ENCODE results near the gene ADRA2B.
A peak's percentile ranks its signal among the peaks of the same experiment; 100 is the strongest.

ADRA2B gene

DNA sequence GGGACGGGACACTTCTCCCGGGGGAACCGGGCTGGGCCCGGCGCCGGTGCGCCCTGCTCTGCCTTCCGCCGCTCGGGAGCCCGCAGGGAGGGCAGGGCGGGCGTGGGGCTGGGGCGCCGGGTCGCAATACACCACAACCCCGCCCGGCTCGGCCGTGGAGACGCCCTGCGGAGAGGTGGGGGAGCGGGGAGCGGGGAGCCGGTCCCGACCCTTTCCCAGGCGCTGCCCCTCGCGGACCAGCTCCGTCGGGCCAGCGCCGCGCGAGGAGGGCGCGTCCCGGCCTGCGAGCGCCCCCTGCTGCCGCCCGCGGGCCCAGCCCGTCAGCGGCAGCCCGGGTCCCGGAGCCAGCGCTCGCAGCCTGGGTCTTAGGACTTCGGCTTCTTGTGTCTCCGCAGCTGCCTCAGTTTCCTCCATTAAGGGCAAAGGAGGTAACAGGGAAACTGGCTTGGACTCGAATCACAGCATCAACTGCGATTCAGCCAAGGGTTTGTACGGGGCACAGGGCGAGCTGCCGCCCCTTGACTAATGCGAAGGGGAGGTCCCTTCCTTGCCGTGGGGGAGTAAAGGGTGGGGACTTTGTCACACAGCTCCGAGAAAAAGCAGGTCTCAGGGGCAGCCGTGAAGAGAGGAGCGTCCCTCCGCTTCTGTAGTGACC lies 635 bp upstream of the ADRA2B start:
- peak; percentile 45 to 70 for DNase-seq

DNA sequence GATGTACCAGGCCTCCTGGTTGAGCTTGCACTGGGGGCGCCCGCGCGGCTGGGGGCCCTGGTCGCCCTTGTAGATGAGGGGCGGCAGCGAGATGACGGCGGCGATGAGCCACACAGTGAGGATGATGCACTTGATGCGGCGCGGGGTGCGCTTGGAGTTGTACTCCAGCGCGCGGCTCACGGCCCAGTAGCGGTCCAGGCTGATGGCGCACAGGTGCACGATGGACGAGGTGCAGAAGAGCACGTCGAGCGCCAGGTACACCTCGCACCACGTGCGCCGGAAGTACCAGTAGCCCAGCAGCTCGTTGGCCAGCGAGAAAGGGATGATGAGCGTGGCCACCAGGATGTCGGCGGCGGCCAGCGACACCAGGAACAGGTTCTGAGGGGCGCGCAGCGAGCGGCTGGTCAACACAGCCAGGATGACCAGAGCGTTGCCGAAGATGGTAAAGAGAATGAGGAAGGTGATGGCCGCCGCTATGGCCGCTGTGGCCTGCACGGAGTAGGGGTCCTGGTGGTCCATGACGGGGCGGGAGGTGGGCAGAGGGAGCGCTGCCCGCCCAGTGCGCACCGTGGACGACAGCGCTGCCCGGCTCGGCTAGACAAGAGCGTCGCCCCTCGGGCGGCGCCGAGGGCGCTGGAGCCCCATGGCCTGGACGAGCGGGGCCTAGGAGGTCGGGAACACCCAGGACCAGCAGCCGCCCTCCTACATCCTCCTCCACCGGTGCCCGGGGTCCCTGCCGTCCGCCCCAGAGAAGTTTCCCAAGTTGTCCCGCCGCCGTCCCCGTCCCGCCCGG lies 544 bp downstream of the ADRA2B start:
- no peak for DNase-seq

DNA sequence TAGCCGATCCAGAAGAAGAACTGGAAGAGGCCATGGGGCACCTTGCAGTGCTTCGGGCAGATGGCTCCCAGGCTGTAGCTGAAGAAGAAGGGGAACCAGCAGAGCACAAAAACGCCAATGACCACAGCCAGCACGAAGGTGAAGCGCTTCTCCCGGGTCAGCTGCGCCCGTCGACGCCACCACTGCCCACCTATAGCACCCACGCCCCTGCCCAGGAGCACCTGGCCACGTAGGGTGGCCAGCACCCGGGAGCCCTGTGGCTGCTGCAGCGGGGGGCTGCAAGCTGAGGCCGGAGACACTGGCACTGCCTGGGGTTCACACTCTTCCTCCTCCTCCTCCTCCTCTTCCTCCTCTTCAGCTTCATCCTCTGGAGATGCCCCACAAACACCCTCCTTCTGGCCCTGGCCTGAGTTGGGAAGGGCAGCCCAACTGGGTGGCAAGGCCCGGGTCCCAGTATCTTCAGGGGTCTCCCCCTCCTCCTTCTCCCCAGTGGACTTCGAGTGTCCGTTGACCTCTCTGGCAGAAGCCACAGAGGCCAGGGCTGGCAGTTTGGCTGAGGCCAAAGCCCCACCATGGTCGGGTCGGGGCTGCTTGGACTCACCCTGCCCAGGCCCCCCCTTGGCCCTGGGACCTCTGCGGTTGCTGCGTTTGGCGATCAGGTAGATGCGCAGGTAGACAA lies 1.3 kb downstream of the ADRA2B start:
- no peak for DNase-seq

DNA sequence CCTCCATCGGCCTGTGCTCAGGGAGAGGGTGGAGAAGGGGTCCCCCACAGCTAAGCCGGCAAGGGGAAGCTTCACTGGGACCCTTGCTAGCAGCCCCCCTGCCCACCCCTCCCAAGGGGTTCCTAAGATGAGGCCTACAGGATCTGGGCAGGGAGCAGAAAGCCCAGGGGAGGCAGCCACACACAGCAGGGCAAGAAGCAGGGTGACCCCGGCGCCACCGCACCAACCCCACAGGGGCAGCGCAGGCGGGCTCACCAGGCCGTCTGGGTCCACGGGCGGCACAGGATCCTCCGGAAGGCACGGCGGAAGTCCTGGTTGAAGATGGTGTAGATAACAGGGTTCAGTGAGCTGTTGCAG lies 1.8 kb downstream of the ADRA2B start:
- DNase-seq: no peak

DNA sequence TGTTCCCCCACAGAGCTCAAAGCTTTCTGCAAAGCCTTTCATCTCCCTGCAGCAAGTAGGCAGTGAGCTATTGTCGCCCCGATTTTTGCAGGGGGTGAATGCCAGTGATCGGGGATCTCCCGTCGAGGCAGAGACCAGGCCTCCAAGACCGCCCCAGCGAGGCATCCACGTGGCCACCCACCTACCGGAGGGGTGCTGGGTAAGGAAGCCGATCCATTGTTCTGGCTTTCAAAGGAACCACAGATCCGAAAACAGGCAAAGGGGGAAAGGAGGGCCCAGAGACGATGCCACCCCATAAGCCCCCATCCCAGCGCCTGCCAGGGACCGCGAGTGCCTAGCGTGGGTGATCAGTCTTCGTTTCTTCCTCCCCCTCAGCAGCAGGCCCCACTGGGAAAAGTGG lies 2.4 kb downstream of the ADRA2B start:
- DNase-seq: no peak

DNA sequence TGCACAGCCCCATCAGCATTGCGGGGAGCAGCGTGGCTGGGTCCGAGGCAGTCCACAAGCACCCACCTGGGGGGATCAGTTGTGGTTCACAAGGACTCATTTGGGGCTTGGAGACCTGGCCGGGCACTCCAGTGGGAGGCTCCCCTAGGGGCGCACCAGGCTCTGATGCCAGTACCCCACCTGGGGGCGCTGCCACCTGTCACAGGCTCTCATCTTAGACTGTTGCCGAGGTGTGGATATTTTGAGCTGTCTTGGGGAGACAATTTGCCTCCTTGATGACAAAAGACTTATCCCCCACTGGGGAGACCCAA lies 3.0 kb downstream of the ADRA2B start:
- DNase-seq: peak in 1 of 2 donors; percentile 33

DNA sequence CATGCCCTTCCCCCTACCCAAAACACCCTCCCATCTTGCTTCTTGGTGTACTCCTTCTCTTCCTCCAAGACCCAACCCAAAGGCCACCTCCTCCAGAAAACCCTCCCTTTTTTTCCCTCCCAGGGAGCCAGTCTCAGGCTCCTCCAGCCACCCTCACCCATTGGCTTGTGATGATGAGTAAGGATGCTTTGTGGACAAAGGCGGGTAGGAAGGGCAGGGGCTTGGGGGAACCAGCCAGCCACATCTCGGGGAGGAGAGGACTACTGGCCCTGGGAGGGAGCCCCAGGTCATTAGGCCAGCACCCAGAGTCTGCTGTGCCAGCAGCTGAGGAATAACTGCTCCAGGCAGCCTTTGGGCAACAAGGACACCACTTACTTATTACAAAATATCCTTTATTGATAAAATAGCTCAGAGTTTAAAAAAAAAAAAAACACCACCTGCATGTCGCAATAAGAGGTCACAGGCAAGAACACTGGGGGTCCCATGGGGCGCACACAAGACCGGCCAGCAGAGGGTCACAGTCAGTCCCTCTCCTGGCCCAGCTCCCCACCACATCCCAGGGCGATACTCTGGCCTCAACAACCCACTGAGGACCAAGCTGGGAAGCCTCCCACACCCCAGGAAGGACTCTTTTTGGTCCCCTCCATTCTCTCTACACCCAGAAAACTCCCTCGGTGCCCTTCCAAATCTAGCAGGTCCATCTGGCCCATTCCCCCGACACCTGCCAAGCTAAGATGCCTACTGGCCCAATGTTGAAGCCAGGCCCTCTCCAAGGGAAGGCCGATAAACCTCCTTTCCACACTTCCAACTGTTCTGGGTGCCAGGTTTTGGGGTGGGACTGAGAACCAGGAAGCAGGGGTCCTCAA lies 3.6 kb downstream of the ADRA2B start:
- no peak for DNase-seq

DNA sequence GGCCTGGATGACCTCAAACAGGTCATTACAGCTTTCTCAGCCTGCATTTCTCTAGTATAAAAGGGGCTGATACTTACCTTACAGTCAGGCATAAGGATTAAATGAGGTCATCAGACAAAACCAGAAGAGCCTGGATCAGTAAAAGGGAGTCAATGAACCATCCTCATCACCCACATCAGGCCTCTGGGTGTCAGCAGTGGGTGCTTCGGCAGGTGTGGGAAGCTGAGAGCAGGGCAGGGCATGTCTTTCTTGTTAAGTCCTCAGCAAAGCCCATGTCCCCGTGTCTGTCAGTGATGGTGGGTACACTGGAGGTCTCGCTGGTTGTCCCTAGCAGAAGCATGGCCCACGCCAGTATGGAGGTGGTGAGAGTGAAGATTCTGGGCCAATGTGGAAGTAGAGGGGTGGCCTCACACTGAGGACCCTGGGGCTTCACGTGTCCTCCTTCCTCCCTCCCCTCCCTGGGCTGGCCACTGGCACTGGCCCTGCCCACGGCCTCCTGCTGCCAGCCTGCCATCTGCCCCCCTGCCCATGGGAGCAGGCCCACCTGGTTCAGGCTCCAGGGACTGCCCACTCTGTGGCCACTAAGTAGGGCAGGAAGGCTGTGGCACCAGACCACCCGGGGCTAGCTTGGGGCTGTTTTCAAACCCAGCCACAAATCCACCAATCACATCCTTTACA lies 4.4 kb downstream of the ADRA2B start:
- peak in 1 of 2 donors; percentile 32 for DNase-seq

DNA sequence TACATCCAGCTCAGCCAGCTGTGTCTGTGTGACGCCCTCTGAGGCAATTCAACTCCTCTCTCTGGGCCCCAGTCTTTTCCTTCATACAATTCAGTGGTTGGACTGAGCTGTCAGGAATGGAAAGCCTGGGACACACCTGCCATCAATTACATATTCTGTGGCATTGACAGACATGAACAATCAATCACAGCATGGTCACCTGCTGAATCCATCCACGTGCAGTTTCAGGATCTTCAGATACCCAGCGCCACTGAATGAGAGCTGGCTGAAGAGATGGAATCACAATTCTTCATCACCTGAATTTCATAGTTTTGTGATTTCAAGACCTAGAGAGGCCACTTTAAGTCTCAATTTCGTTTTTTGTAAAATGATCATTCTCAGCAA lies 5.1 kb downstream of the ADRA2B start:
- DNase-seq: no peak

DNA sequence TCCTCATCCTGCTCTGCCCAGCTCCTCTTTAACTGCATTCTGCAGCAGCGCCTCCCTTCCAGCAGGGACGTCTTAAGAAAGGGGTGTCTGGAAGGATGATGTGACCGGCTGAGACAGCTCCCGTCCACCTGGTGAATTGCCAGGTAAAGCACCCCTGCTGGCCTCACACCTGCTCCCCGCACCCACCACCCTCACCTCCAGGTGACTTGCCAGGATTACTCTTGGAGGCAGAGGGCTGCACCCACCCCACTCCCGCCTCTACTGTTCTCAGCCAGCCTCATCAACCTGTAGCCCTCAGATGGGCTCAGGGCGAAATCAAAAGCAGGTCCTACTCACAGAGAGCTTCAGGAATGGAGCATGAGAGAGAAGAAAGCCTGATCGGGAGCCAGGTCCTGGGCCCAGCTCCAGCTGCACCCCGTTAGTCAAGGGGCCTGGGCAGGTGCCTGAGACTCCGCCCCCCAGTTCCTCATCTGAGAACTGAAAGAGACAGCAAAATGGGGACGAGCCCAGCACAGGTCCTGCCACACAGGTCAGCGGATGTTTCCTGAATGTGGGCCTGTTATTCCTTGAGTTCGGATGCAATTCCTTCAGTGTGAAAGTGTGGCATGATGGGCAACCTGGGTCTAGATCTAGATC lies 5.6 kb downstream of the ADRA2B start:
- no peak for DNase-seq

DNA sequence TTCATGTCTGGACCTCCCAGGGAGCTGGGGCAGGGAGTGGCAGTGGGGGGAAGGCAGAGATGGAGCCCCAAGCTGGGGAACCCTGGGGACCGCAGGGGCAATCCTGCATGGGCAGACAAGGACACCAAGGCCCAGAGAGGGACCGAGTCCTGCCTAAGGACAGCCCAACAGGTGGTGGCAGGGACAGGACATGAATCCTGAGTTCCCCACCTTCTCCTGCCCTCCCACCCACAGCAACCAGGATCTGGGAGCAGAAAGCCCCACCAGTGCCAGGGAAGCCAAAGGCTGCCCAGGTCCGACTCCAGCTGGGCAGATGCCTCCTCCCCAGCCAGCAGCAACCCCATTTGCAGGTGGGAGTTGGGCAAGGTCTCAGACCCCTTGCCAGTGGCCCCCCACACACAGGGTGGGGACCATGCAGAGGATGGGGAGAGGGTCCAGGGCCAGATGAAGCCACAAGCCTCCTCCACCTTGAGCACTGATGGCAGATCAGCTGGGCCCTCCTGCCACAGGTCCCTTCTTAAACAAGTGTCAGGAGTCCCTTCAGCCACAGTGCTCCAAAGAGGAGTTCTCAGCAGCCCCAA lies 6.3 kb downstream of the ADRA2B start:
- DNase-seq: no peak

DNA sequence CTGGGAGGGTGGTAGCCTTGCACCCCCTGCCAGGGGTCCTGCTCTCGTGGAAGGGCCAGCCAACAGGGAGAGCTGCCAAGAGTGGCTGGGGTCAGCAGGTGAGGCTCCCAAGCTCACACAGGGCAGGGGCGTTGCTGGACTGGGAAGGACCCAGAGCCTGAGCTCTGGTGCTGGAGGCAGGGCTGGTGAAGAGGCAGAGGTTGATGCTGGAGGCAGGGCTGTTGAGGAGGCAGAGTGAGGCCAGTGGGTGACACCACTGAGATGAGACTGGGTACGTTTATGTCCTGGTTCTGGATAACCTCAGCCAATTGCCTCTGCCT lies 7.0 kb downstream of the ADRA2B start:
- DNase-seq: no peak

DNA sequence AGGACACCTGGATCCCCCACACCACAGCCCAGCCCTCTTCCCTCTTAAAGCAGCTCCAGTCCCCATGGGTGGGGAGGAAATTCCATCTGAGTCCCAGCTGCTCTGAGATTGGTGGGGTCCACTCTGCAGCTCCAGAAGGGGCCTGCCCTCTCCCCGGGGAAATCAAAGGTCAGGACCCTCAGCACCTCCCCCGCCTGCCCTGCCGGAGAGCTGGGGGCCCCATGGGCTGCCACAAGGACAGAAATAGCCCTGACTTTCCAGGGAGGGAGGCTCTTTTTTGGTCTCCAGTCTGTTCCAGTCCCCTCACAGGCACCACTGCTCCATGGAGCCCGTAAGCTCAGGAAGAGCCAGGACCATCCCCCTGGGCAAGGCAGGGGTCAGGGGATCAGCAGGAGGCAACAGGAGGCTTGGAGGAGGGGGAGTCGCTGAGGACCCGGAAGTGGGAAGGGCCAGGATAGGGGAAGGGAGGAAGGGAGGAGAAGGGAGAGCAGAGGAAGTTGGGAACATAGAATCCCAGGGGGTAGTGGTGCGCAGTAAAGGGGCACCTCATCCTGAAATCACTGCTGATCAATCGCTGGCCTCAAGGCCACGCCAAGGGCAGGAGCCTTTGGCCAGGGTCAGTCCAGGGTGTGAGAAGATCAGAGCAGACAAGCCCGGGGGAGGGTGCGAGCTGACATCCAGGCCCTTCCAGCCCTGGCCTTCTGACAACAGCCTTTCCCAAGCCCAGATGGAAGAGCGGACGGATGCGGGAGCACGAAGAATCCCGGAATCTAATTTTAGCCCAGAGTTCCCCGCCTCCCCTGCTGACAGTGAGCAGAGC lies 7.6 kb downstream of the ADRA2B start:
- DNase-seq: no peak

DNA sequence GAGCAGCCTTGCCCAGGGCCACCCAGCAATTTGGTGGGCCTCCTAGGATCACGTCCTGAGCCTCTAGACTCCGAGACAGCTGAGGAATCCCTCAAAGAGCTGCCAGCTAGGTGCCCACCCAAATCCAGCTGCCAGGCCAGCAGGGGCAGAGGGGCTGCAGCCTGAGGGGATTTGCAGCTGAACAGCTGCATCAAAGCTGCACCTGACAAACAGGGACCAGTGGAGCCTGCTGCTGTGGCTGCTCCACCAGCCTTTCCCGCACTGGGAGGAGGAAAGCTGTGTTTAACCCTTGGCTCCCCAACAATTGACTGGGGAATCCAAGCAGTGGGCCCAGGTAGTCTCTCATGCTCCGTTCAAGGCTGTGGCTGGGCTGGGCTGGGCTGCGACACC lies 8.2 kb downstream of the ADRA2B start:
- no peak for DNase-seq

DNA sequence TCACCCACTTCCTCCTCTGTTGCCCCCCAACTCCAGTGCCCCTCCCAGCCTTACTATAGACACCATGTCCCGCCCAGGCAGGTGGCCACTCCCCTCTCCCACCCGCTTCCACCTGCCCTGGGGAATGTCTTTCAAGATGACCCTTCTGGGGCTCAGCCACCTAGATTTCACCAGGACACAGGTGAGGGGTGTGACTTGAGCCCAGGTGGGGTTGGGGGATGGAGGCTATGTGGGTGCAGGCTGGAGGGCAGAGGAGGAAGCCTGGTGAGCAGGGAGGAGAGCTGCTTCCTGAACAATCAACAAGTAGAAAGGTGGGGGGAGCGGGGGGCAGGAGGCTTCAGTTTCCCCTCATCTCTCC lies 8.7 kb downstream of the ADRA2B start:
- no peak for DNase-seq

DNA sequence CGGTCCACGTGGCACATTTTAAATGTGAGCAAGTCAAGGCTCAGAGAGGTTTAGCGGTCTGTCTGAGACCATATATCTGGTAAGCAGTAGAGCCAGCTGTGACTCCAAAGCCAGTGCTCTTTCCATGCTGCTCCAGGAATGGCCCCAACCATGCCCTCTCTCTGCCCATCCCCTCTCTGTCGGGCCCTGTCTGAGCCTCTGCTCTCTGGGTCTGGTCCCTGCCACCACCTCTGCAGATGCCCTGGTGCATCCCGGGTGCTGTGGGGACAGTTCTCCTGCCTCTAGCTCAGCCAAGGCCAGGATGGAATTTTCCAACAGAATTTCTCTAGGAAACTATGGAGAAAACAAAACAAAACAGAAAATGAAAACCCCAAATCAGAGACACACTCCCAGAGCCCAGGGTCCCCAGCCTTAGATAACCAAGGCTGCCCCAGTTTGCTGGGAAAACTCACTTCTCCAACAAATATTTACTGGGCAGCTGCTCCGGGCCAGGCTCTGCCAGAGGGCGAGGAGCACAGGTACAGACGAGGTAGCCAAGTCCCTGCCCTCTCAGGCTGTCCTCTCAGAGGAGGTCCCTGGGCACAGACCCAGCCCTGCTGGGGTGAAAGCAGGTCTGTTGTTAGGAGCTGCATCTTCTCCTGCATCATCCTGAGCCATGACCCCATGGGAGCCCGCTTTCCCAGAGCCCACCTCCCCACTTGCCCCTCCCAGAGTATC lies 9.2 kb downstream of the ADRA2B start:
- no peak for DNase-seq

DNA sequence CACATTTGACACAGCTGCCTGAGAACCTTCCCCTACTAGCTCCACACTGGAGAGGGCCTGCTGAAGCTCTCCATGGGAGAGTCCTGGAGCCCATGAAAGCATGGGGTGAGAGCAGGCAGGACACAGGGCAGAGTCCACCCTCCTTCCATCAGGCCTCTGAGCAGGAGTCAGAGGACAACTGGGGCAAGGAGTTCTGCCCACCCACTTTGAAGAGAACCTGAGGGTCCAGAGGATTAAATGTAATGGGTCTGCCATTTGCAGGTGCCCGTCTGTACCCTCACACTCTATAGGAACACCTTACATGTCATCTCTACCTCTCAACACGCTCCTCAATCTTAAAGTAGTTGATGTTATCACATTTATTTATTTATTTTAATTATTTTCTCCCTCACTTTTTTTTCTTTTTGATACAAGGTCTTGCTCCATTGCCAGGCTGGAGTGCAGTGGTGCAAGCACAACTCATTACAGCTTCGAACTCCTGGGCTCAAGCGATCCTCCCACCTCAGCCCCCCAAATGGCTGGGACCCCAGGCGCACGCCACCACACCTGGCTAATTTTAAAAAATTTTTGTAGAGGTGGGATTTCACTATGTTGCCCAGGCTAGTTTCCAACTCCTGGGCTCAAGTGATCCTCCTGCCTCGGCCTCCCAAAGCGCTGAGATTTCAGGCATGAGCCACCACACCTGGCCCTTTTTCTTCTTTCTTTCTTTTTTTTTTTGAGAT lies 10.2 kb downstream of the ADRA2B start:
- DNase-seq: no peak

DNA sequence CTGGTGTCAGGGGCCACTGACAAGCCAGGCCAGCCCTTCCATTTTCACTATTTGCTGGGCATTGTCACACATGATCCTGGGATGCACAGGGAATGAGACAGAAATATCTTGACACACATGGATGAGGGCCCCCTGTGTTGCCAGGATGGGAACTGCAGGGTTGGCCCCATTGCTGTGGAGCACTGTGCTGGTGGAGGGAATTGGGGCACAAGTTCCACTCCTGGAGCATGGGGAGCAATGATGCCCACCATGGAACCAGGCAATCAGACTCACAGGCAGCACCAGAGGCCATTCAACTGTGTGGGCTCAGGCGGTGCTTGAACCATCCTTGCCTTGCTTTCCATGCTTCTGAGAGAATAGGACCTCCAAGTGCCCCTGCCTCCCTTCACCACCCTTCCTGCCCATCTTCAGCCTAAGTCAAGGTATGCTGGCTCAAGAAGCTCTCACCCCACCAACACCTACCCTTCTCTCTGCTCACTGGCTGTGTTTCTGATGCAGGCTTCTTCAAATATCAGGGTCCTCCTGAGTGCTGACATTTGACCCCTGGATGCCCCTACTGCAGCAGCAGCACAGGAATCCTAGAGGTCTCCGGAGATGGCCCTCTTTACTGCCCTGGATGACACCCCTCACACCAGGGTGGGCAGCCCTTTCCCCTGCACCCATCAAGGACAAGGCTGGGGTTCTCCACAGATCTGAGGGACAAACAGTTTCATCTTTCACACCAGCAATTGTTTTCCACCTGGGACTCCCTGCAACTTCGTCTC lies 11.0 kb downstream of the ADRA2B start:
- no peak for DNase-seq

DNA sequence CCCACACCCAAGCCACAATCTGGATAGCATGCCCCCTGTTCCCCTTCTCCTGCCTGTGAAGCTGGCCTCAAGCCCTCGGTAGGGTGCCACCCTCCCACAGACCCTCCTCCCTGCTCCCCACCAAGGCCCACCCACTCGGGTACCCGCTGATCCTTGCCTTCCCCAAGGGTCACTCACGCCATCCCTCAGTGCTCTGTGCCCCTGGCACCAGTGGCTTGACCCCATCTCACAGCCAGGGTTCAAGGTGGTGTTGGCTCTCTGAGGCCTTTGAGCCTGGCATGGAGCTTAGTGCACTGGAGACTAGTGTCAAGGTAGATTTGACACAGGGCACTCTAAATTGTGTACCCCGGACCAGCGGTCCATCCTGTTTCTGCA lies 11.9 kb downstream of the ADRA2B start:
- DNase-seq: no peak

Measured in CD4-positive, alpha-beta T cell treated with Interferon alpha-2 for 1 hour (primary cell).